ENCODE results near the gene TSKU. TPM values are rescaled to one million over a fixed set of nuclear protein-coding genes. Genes with fewer than 3 reads are reported as not detected.

Gene TSKU
- total and polyA plus RNA-seq, 4 donors, result 5.2 to 31.5 (median 18.8) TPM

- Histone ChIP-seq H3K27me3 (ENCODE audit: control insufficient read depth in 1 of 2, insufficient read depth in 2 of 2, low read length in 1 of 2) (no peaks in the 10 kb centered on the region), H3K4me3 (ENCODE audit: low read length in 2 of 2) (no peak overlapping the region), H3K36me3 (ENCODE audit: control insufficient read depth in 1 of 2, insufficient read depth in 2 of 2, low read length in 1 of 2) (no peaks in the 10 kb centered on the region), H3K9me3 (ENCODE audit: control insufficient read depth, low read length) (no peaks in the 10 kb centered on the region), H3K27ac (ENCODE audit: low read depth in 1 of 2, low read length in 2 of 2) (no peak overlapping the region), H3K4me1 (ENCODE audit: control insufficient read depth in 1 of 2, insufficient read depth in 2 of 2, low read length in 2 of 2) (no peaks in the 10 kb centered on the region)
- intact Hi-C loops (cut with DNase I), result no loop called here
- no peak for ATAC-seq (ENCODE audit: low FRiP score)
- WGBS, 2 donors, result 88 to 96% methylated on average over 9 of the region's 9 CpGs
- DNase-seq, result no peak
These were observed 24.8 kb upstream of the TSKU start for GRCh38 chr11:76758311-76758710.

GRCh38 chr11:76759092-76759491, 24.1 kb upstream of the TSKU start:
- Histone ChIP-seq H3K4me3 (ENCODE audit: low read length in 2 of 2) (no peak overlapping the region), H3K4me1 (ENCODE audit: control insufficient read depth in 1 of 2, insufficient read depth in 2 of 2, low read length in 2 of 2) (no peaks in the 10 kb centered on the region), H3K27me3 (ENCODE audit: control insufficient read depth in 1 of 2, insufficient read depth in 2 of 2, low read length in 1 of 2) (no peaks in the 10 kb centered on the region), H3K36me3 (ENCODE audit: control insufficient read depth in 1 of 2, insufficient read depth in 2 of 2, low read length in 1 of 2) (no peaks in the 10 kb centered on the region), H3K27ac (ENCODE audit: low read depth in 1 of 2, low read length in 2 of 2) (no peak overlapping the region), H3K9me3 (ENCODE audit: control insufficient read depth, low read length) (no peaks in the 10 kb centered on the region)
- DNase-seq (peak in 1 of 2 donors; percentile 5), ATAC-seq (ENCODE audit: low FRiP score) (no peak)
- intact Hi-C loops (cut with DNase I), result no loop called here

- Histone ChIP-seq H3K4me3 (ENCODE audit: low read length in 2 of 2) (no peak overlapping the region), H3K36me3 (ENCODE audit: control insufficient read depth in 1 of 2, insufficient read depth in 2 of 2, low read length in 1 of 2) (no peaks in the 10 kb centered on the region), H3K27me3 (ENCODE audit: control insufficient read depth in 1 of 2, insufficient read depth in 2 of 2, low read length in 1 of 2) (no peaks in the 10 kb centered on the region), H3K9me3 (ENCODE audit: control insufficient read depth, low read length) (no peaks in the 10 kb centered on the region), H3K4me1 (ENCODE audit: control insufficient read depth in 1 of 2, insufficient read depth in 2 of 2, low read length in 2 of 2) (no peaks in the 10 kb centered on the region), H3K27ac (ENCODE audit: low read depth in 1 of 2, low read length in 2 of 2) (no peak overlapping the region)
- ATAC-seq (ENCODE audit: low FRiP score) (no peak), DNase-seq (no peak)
- intact Hi-C loops (cut with DNase I), result no loop called here
- 94 to 96% methylated on average over 2 of the region's 2 CpGs for WGBS, 2 donors
These were observed 23.6 kb upstream of the TSKU start for GRCh38 chr11:76759517-76759916.

- H3K36me3 ChIP-seq (ENCODE audit: control insufficient read depth in 1 of 2, insufficient read depth in 2 of 2, low read length in 1 of 2), result no peaks in the 10 kb centered on the region
- no peak overlapping the region for H3K27ac ChIP-seq (ENCODE audit: low read depth in 1 of 2, low read length in 2 of 2)
- 83% methylated on average over 4 of the region's 4 CpGs for WGBS, 2 donors
- no peak for ATAC-seq (ENCODE audit: low FRiP score)
- H3K27me3 ChIP-seq (ENCODE audit: control insufficient read depth in 1 of 2, insufficient read depth in 2 of 2, low read length in 1 of 2), result no peaks in the 10 kb centered on the region
- intact Hi-C loops (cut with DNase I), result no loop called here
- no peaks in the 10 kb centered on the region for H3K9me3 ChIP-seq (ENCODE audit: control insufficient read depth, low read length)
- peak in 1 of 2 donors; percentile 12 for DNase-seq
- no peak overlapping the region for H3K4me3 ChIP-seq (ENCODE audit: low read length in 2 of 2)
- H3K4me1 ChIP-seq (ENCODE audit: control insufficient read depth in 1 of 2, insufficient read depth in 2 of 2, low read length in 2 of 2), result no peaks in the 10 kb centered on the region
These were observed 22.9 kb upstream of the TSKU start for GRCh38 chr11:76760236-76760635.

- Histone ChIP-seq H3K27me3 (ENCODE audit: control insufficient read depth in 1 of 2, insufficient read depth in 2 of 2, low read length in 1 of 2) (no peaks in the 10 kb centered on the region), H3K36me3 (ENCODE audit: control insufficient read depth in 1 of 2, insufficient read depth in 2 of 2, low read length in 1 of 2) (no peaks in the 10 kb centered on the region), H3K27ac (ENCODE audit: low read depth in 1 of 2, low read length in 2 of 2) (no peak overlapping the region), H3K9me3 (ENCODE audit: control insufficient read depth, low read length) (no peaks in the 10 kb centered on the region), H3K4me3 (ENCODE audit: low read length in 2 of 2) (no peak overlapping the region), H3K4me1 (ENCODE audit: control insufficient read depth in 1 of 2, insufficient read depth in 2 of 2, low read length in 2 of 2) (no peaks in the 10 kb centered on the region)
- WGBS, 2 donors, result 93 to 98% methylated on average over 2 of the region's 2 CpGs
- DNase-seq (no peak), ATAC-seq (ENCODE audit: low FRiP score) (no peak)
- intact Hi-C loops (cut with DNase I), result no loop called here
These were observed 21.3 kb upstream of the TSKU start for GRCh38 chr11:76761718-76762355.

- ATAC-seq (ENCODE audit: low FRiP score), result no peak
- 95 to 96% methylated on average over 5 of the region's 5 CpGs for WGBS, 2 donors
- intact Hi-C loops (cut with DNase I), result no loop called here
These were observed 20.8 kb upstream of the TSKU start for GRCh38 chr11:76762356-76762752.

GRCh38 chr11:76762867-76763572, 20.1 kb upstream of the TSKU start:
- H3K4me1 ChIP-seq (ENCODE audit: control insufficient read depth in 1 of 2, insufficient read depth in 2 of 2, low read length in 2 of 2), result no peaks in the 10 kb centered on the region
- no peak overlapping the region for H3K27ac ChIP-seq (ENCODE audit: low read depth in 1 of 2, low read length in 2 of 2)
- H3K36me3 ChIP-seq (ENCODE audit: control insufficient read depth in 1 of 2, insufficient read depth in 2 of 2, low read length in 1 of 2), result no peaks in the 10 kb centered on the region
- peak; percentile 38 to 52 for DNase-seq
- no peak overlapping the region for H3K4me3 ChIP-seq (ENCODE audit: low read length in 2 of 2)
- intact Hi-C loops (cut with DNase I), result no loop called here
- H3K9me3 ChIP-seq (ENCODE audit: control insufficient read depth, low read length), result no peaks in the 10 kb centered on the region
- no peak for ATAC-seq (ENCODE audit: low FRiP score)
- no peaks in the 10 kb centered on the region for H3K27me3 ChIP-seq (ENCODE audit: control insufficient read depth in 1 of 2, insufficient read depth in 2 of 2, low read length in 1 of 2)
- WGBS, 2 donors, result 87 to 89% methylated on average over 5 of the region's 5 CpGs

More at GRCh38 chr11:76762356-76762752, 20.8 kb upstream of the TSKU start:
- Histone ChIP-seq H3K27ac (ENCODE audit: low read depth in 1 of 2, low read length in 2 of 2) (no peak overlapping the region), H3K9me3 (ENCODE audit: control insufficient read depth, low read length) (no peaks in the 10 kb centered on the region), H3K36me3 (ENCODE audit: control insufficient read depth in 1 of 2, insufficient read depth in 2 of 2, low read length in 1 of 2) (no peaks in the 10 kb centered on the region), H3K4me3 (ENCODE audit: low read length in 2 of 2) (no peak overlapping the region), H3K27me3 (ENCODE audit: control insufficient read depth in 1 of 2, insufficient read depth in 2 of 2, low read length in 1 of 2) (no peaks in the 10 kb centered on the region), H3K4me1 (ENCODE audit: control insufficient read depth in 1 of 2, insufficient read depth in 2 of 2, low read length in 2 of 2) (no peaks in the 10 kb centered on the region)
- no peak for DNase-seq

GRCh38 chr11:76763573-76764346, 19.4 kb upstream of the TSKU start:
- Histone ChIP-seq H3K4me1 (ENCODE audit: control insufficient read depth in 1 of 2, insufficient read depth in 2 of 2, low read length in 2 of 2) (no peaks in the 10 kb centered on the region), H3K4me3 (ENCODE audit: low read length in 2 of 2) (no peak overlapping the region), H3K36me3 (ENCODE audit: control insufficient read depth in 1 of 2, insufficient read depth in 2 of 2, low read length in 1 of 2) (no peaks in the 10 kb centered on the region), H3K27ac (ENCODE audit: low read depth in 1 of 2, low read length in 2 of 2) (no peak overlapping the region), H3K27me3 (ENCODE audit: control insufficient read depth in 1 of 2, insufficient read depth in 2 of 2, low read length in 1 of 2) (no peaks in the 10 kb centered on the region), H3K9me3 (ENCODE audit: control insufficient read depth, low read length) (no peaks in the 10 kb centered on the region)
- intact Hi-C loops (cut with DNase I), result no loop called here
- ATAC-seq (ENCODE audit: low FRiP score) (peak; percentile 71), DNase-seq (peak; percentile 78 to 81)
- 8 to 9% methylated on average over 5 of the region's 5 CpGs for WGBS, 2 donors
